22Rv1 (cell line): ENCODE results near the gene LAT.

Experiments
- ZFX ChIP-seq: fragments of 450-650 bp; IDR thresholded peaks from 2 replicates; pipeline ENCODE4 v1.6.1; 2017; ENCODE audit warnings: antibody characterized with exemption, borderline replicate concordance
- TF ChIP-seq, protein P1 (sequence below): fragments of 450-650 bp; IDR thresholded peaks from 2 replicates; pipeline ENCODE4 v1.5.1; 2017; ENCODE audit warnings: mild to moderate bottlenecking

GRCh38 chr16:28984091-28984490 is 761 bp upstream of the LAT start:
- TF ChIP-seq, protein P1, sequence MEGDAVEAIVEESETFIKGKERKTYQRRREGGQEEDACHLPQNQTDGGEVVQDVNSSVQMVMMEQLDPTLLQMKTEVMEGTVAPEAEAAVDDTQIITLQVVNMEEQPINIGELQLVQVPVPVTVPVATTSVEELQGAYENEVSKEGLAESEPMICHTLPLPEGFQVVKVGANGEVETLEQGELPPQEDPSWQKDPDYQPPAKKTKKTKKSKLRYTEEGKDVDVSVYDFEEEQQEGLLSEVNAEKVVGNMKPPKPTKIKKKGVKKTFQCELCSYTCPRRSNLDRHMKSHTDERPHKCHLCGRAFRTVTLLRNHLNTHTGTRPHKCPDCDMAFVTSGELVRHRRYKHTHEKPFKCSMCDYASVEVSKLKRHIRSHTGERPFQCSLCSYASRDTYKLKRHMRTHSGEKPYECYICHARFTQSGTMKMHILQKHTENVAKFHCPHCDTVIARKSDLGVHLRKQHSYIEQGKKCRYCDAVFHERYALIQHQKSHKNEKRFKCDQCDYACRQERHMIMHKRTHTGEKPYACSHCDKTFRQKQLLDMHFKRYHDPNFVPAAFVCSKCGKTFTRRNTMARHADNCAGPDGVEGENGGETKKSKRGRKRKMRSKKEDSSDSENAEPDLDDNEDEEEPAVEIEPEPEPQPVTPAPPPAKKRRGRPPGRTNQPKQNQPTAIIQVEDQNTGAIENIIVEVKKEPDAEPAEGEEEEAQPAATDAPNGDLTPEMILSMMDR, result no peak
- no peak for TF ChIP-seq ZFX
